CD4-positive, alpha-beta T cell treated with Interleukin-4 for 1 hour (primary cell): ENCODE results near the gene IMMP2L.
"Not testable (repeated sequence)": the region's sequence is repeated elsewhere in the genome, so short reads cannot be mapped to it uniquely, and the experiment has no call there.

ENCODE experiments used
- DNase-seq, 2 donors: peaks; one replicate each; pipeline ENCODE4 v3.0.0-alpha.2; 2020 to 2022

IMMP2L gene

GRCh38 chr7:110962374-110962773, 599.9 kb downstream of the IMMP2L start:
- no peak for DNase-seq

GRCh38 chr7:110960811-110961210, 601.5 kb downstream of the IMMP2L start:
- DNase-seq, result no peak

- DNase-seq, result no peak
These were observed 614.0 kb downstream of the IMMP2L start for GRCh38 chr7:110948280-110948679.

GRCh38 chr7:110947408-110947807, 614.9 kb downstream of the IMMP2L start:
- no peak for DNase-seq

GRCh38 chr7:110944966-110945644, 617.2 kb downstream of the IMMP2L start:
- no peak for DNase-seq

GRCh38 chr7:110944448-110944847, 617.8 kb downstream of the IMMP2L start:
- DNase-seq, result no peak

- no peak for DNase-seq
These were observed 618.5 kb downstream of the IMMP2L start for GRCh38 chr7:110943701-110944345.

GRCh38 chr7:110941385-110941784, 620.9 kb downstream of the IMMP2L start:
- DNase-seq, result no peak

GRCh38 chr7:110940756-110941155, 621.5 kb downstream of the IMMP2L start:
- DNase-seq, result no peak

- no peak for DNase-seq
These were observed 624.1 kb downstream of the IMMP2L start for GRCh38 chr7:110938165-110938564.

- DNase-seq, result not testable (repeated sequence)
These were observed 625.6 kb downstream of the IMMP2L start for GRCh38 chr7:110936665-110937064.

GRCh38 chr7:110929480-110930249, 632.6 kb downstream of the IMMP2L start:
- DNase-seq, result no peak

GRCh38 chr7:110922906-110923305, 639.4 kb downstream of the IMMP2L start:
- no peak for DNase-seq

GRCh38 chr7:110921595-110922151, 640.6 kb downstream of the IMMP2L start:
- DNase-seq, result no peak

GRCh38 chr7:110918949-110919548, 643.2 kb downstream of the IMMP2L start:
- no peak for DNase-seq

- DNase-seq, result no peak
These were observed 648.0 kb downstream of the IMMP2L start for GRCh38 chr7:110914263-110914662.

GRCh38 chr7:110911632-110912031, 650.7 kb downstream of the IMMP2L start:
- DNase-seq, result no peak

GRCh38 chr7:110909117-110909516, 653.2 kb downstream of the IMMP2L start:
- no peak for DNase-seq

GRCh38 chr7:110905773-110906566, 656.3 kb downstream of the IMMP2L start:
- no peak for DNase-seq

GRCh38 chr7:110898516-110898915, 663.8 kb downstream of the IMMP2L start:
- no peak for DNase-seq

- no peak for DNase-seq
These were observed 664.8 kb downstream of the IMMP2L start for GRCh38 chr7:110897538-110897937.

- DNase-seq, result no peak
These were observed 668.2 kb downstream of the IMMP2L start for GRCh38 chr7:110894111-110894510.
